Retinal pigment epithelial cell (primary cell): Measurements from ENCODE around the gene ANKS1B.

Experiments
- DNase-seq: peaks from one replicate; pipeline ENCODE4 v3.0.0-alpha.2; 2010; ENCODE audit warnings: low read depth
- H3K4me3 ChIP-seq: 2 replicates; pipeline ENCODE4 v1.5.1; 2011; ENCODE audit warnings: mild to moderate bottlenecking, low read length, control low read depth, moderate library complexity
- CTCF ChIP-seq: conservative IDR thresholded peaks from 2 replicates; pipeline ENCODE4 v1.5.1; 2011; ENCODE audit warnings: low read depth, low read length, control low read depth, inconsistent platforms

The ANKS1B gene

GRCh38 chr12:98772818-98773217, 1211.9 kb downstream of the ANKS1B start:
- TF ChIP-seq CTCF: no peak
- no peak for DNase-seq
- H3K4me3 ChIP-seq: no peak overlapping the region

DNA sequence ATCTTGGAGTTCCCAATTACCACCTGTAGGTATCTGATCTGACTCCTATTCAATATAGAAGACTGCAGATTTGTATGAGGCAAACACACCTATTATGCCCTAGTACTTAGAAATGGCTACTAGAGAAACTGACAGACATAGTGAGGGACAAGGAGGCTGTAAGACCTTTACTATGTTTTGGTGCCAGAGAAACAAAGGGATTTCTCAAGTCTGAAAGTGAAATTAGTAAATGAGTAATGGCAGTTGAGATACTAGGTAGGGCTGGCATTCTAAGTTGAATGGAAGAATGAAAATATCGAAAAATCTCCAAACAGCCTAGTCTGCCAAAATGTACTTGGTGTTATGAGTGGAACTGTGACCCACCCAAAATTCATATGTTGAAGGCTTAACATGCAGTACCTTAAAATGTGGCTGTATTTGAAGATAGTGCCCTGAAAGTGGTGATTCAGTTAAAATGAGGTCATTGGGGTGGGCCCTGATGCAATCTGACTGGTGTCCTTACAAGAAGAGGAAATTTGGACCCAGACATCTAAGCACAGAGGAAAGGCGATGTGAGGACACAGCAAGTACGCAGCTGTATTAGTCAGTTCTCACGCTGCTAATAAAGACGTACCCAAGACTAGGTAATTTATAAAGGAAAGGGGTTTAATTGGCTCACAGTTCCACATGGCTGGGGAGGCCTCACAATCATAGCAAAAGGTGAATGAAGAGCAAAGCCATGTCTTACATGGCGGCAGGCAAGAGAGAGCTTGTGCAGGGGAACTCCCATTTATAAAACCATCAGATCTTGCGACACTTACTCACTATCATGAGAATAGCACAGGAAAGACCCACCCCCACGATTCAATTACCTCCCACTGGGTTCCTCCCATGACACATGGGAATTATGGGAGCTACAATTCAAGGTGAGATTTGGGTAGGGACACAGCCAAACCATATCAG, 1212.7 kb downstream of the ANKS1B start:
- TF ChIP-seq CTCF: no peak
- H3K4me3 ChIP-seq: no peak overlapping the region
- no peak for DNase-seq

DNA sequence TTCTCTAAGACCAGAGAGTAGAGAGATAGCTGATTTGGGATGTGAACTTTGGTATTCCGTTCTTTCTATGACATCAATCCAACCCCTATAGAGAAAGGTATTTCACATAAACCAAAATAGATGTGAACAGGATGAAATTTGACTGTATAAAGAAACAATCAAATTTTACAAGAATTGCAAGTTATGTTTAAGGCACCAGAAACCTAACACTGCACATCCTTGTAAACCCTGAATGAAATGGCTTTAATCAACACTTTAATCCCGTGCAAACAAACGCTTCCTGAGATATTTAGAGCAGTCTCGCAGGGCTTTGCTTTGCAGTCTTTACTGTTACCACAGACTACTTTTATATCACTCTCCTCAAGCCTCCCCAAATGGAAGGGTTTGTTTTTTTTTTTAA, 1214.5 kb downstream of the ANKS1B start:
- no peak for TF ChIP-seq CTCF
- DNase-seq: no peak
- H3K4me3 ChIP-seq: no peak overlapping the region

DNA sequence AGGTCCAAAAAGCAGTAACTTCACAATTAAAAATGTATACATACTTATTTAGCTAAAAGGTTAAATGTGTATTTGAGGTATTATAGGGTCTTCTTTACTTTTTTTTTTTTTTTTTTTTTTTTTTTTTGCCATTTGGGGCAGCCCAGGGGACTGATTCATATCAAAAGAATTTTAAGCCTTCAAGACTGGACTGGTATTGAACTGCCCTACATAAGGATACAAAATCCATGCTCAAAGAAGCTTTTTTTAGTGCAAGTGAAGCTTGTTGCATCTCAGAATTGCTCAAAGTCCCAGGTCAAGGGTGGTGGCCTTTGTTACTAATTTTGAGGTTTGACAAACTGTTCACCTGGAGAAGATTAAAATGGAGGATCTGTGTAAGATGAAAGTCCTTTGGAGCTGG, 1215.7 kb downstream of the ANKS1B start:
- no peak overlapping the region for H3K4me3 ChIP-seq
- DNase-seq: no peak
- TF ChIP-seq CTCF: no peak

DNA sequence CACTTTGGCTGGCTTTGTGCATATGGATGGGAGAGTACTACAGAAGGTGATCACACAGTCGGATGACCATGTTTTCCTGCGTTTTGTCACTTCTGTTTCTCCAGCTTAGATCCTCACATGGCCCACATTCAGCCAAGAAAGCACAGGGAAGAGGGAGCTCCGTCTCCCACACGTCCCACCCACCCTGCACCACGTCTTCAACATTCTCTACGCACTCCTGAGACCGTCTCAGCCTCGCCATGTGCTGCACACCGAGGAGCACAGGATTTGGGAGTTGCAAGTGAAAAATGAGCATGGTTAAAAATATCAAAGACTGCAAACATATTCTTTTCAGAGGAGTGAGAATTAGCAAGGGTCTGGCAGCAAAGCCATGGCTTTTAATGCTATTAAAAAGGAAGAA, 1217.5 kb downstream of the ANKS1B start:
- TF ChIP-seq CTCF: no peak
- DNase-seq: no peak
- no peak overlapping the region for H3K4me3 ChIP-seq

DNA sequence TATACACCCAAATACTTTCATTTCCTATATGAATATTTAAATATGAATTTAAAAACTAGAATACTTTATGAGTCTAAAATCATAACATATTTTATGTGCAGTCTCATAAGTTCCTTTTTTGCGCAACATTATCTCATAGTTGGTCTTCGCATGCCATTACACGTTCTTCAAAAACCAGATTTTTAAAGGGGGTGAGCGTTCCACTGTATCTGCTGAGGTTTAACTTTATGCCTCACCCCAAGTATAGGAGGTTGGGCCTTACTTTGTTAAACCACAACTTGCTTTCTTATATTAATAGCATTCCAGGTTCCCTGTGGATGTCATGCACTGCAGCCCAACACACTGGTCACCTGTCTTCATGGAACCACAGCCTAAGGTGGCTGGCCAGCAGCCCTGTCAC, 1221.1 kb downstream of the ANKS1B start:
- H3K4me3 ChIP-seq: no peak overlapping the region
- TF ChIP-seq CTCF: no peak
- no peak for DNase-seq

- no peak overlapping the region for H3K4me3 ChIP-seq
- TF ChIP-seq CTCF: no peak
- no peak for DNase-seq
Measured at GRCh38 chr12:98758331-98758730, 1226.4 kb downstream of the ANKS1B start.
